Endothelial cell (in vitro differentiated cells): ENCODE results near the gene STXBP3. TPM values are rescaled to one million over a fixed set of nuclear protein-coding genes. Genes with fewer than 3 reads are reported as not detected.

ENCODE experiments used
- DNase-seq: peaks from one replicate; pipeline ENCODE4 v3.0.0; 2021; ENCODE audit warnings: low spot score
- H3K27ac Mint-ChIP-seq: one replicate; pipeline ENCODE4 v1.8.0; 2021; ENCODE audit warnings: mixed read lengths, inconsistent platforms; ENCODE audit not compliant: unreplicated experiment
- H3K27me3 Mint-ChIP-seq: one replicate; pipeline ENCODE4 v1.8.0; 2021; ENCODE audit warnings: mild to moderate bottlenecking, moderate library complexity, mixed read lengths, inconsistent platforms; ENCODE audit not compliant: unreplicated experiment
- H3K36me3 Mint-ChIP-seq: one replicate; pipeline ENCODE4 v1.8.0; 2021; ENCODE audit warnings: mild to moderate bottlenecking, low read depth, mixed read lengths, inconsistent platforms; ENCODE audit not compliant: unreplicated experiment
- H3K4me1 Mint-ChIP-seq: one replicate; pipeline ENCODE4 v1.8.0; 2021; ENCODE audit warnings: mild to moderate bottlenecking, mixed read lengths, inconsistent platforms; ENCODE audit not compliant: unreplicated experiment
- H3K4me3 Mint-ChIP-seq: one replicate; pipeline ENCODE4 v1.8.0; 2021; ENCODE audit warnings: mild to moderate bottlenecking, mixed read lengths, inconsistent platforms; ENCODE audit not compliant: unreplicated experiment
- H3K9me3 Mint-ChIP-seq: one replicate; pipeline ENCODE4 v1.8.0; 2021; ENCODE audit warnings: mixed read lengths, inconsistent platforms; ENCODE audit not compliant: unreplicated experiment
- CTCF ChIP-seq: fragments of 200-600 bp; sonication (generic); IDR thresholded peaks from one replicate; pipeline ENCODE4 v1.5.0; 2021; ENCODE audit warnings: antibody characterized with exemption; ENCODE audit not compliant: unreplicated experiment
- total RNA-seq: library from RNA; stranded (reverse); fragmentation: NEBNext Ultra II Directional; extraction: Animal tissue kit (Norgen Biotek cat#: 25700); gene quantifications from one replicate; pipeline ENCODE4 v1.2.1, GENCODE V29; 2021; ENCODE audit not compliant: unreplicated experiment

The STXBP3 gene
- total RNA-seq, 1 donor from 2014 or later: 44.8 TPM

- no peaks in the 10 kb centered on the region for H3K36me3 Mint-ChIP-seq
- peaks cover 1% of the 10 kb centered on the region for H3K27me3 Mint-ChIP-seq
- DNase-seq: no peak
- no peak overlapping the region for H3K27ac Mint-ChIP-seq
- H3K9me3 Mint-ChIP-seq: no peaks in the 10 kb centered on the region
- peaks cover 3% of the 10 kb centered on the region for H3K4me1 Mint-ChIP-seq
- no peak for TF ChIP-seq CTCF
- H3K4me3 Mint-ChIP-seq: no peak overlapping the region
Measured at GRCh38 chr1:108852221-108852975, 105.9 kb downstream of the STXBP3 start.

- H3K36me3 Mint-ChIP-seq: no peaks in the 10 kb centered on the region
- peaks cover 3% of the 10 kb centered on the region for H3K4me1 Mint-ChIP-seq
- DNase-seq: no peak
- H3K4me3 Mint-ChIP-seq: no peak overlapping the region
- no peak for TF ChIP-seq CTCF
- no peaks in the 10 kb centered on the region for H3K9me3 Mint-ChIP-seq
- H3K27ac Mint-ChIP-seq: no peak overlapping the region
- H3K27me3 Mint-ChIP-seq: peaks cover 1% of the 10 kb centered on the region
Measured at GRCh38 chr1:108854221-108855019, 107.9 kb downstream of the STXBP3 start.

- Mint-ChIP-seq H3K36me3 (no peaks in the 10 kb centered on the region), H3K9me3 (no peaks in the 10 kb centered on the region)
- no peak for DNase-seq
Measured at GRCh38 chr1:108856994-108857393, 110.5 kb downstream of the STXBP3 start, which contains the start of gene AKNAD1. AKNAD1 (minus strand) TSS chr1:108857094; CDS start chr1:108852664, 4,430 bp downstream.

GRCh38 chr1:108858230-108858950 is 111.9 kb downstream of the STXBP3 start:
- Mint-ChIP-seq H3K4me3 (no peak overlapping the region), H3K27me3 (no peaks in the 10 kb centered on the region), H3K9me3 (no peaks in the 10 kb centered on the region), H3K36me3 (no peaks in the 10 kb centered on the region), H3K27ac (no peak overlapping the region), H3K4me1 (peaks cover 10% of the 10 kb centered on the region)
- DNase-seq: no peak
- no peak for TF ChIP-seq CTCF

More at GRCh38 chr1:108856994-108857393, 110.5 kb downstream of the STXBP3 start, which contains the start of gene AKNAD1:
- no peak for TF ChIP-seq CTCF
- Mint-ChIP-seq H3K4me1 (peaks cover 4% of the 10 kb centered on the region), H3K27ac (no peak within 1 kb of the TSS), H3K27me3 (peaks cover 1% of the 10 kb centered on the region), H3K4me3 (no peak within 1 kb of the TSS)

Other genes starting within 250 kb of the STXBP3 start
- 18.8 TPM for gene EEIG2, start 186.6 kb upstream of the STXBP3 start, total RNA-seq
- gene HENMT1, start 85.6 kb upstream of the STXBP3 start, total RNA-seq: 10.5 TPM
- 54.3 TPM for gene PRPF38B, start 54.4 kb upstream of the STXBP3 start, total RNA-seq
- gene FNDC7, start 33.8 kb upstream of the STXBP3 start, total RNA-seq: 0.15 TPM
- gene AKNAD1, start 110.4 kb downstream of the STXBP3 start, total RNA-seq: not detected
- gene GPSM2, start 130.3 kb downstream of the STXBP3 start, total RNA-seq: 12.9 TPM
- gene CLCC1, start 216.8 kb downstream of the STXBP3 start, total RNA-seq: 28.2 TPM